ENCODE results near the gene MRPL23.

The MRPL23 gene

GRCh38 chr11:1990872-1991578 lies 43.9 kb downstream of the MRPL23 start:
- DNase-seq (ENCODE audit: low spot score) = no peak

GRCh38 chr11:1992111-1992510 lies 45.0 kb downstream of the MRPL23 start:
- DNase-seq (ENCODE audit: low spot score) = no peak

- DNase-seq (ENCODE audit: low spot score) = no peak
Measured at GRCh38 chr11:1994121-1994520, 47.0 kb downstream of the MRPL23 start.

DNA sequence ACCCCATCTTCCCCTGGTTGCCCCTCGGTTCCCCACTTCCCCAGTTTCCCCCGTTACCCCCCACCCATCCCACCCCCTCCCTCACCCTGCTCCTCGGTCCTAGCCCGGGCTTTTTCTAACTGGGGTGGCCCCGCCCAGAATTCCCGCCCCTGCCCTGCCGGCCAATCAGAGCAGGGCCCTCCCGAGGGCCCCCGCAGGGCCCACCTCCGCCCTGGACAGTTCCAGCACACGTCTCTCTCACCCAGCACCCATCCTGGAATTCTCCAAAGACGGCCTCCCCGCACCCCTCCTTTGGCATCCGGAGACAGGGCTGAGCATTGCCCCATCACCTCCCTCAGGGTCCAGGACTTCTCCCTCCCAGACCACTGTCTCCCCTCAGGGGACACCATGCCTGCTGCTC lies 50.6 kb downstream of the MRPL23 start, which contains the start of gene H19:
TSS of gene H19 (minus strand) at position 88 of the 400 bp plus-strand sequence.
- DNase-seq (ENCODE audit: low spot score) = no peak

DNA sequence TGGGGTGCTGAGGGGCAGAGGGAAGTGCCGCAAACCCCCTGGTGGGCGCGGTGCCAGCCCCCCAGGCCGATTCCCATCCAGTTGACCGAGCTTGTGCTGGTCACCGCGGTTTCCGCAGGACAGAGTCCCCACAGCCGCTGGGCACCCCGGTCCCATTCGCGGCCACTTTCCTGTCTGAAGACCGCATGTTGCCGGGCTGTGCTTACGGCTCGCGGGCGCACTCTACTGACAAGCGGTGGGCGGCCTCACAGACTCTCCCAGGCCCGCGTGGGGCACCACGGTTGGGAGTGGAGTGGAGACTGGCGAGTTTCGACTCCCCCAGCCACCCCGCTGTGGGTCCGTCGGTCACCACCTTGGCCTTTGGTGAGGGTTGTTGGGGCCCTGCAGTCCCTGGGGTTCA lies 51.2 kb downstream of the MRPL23 start:
- no peak for DNase-seq (ENCODE audit: low spot score)

- DNase-seq (ENCODE audit: low spot score) = no peak
Measured at GRCh38 chr11:1998861-1999260, 51.7 kb downstream of the MRPL23 start.

GRCh38 chr11:2002042-2002776 lies 55.1 kb downstream of the MRPL23 start:
- DNase-seq (ENCODE audit: low spot score) = no peak

- DNase-seq (ENCODE audit: low spot score) = no peak
Measured at GRCh38 chr11:2002807-2003206, 55.7 kb downstream of the MRPL23 start.

- DNase-seq (ENCODE audit: low spot score) = no peak
Measured at GRCh38 chr11:2004466-2004865, 57.3 kb downstream of the MRPL23 start.

All from germinal center (tissue), 1 donor.